Activated naive CD4-positive, alpha-beta T cell treated with anti-CD3 and anti-CD28 coated beads for 36 hours (primary cell): Measurements from ENCODE around the gene FGFR4. TPM values are rescaled to one million over a fixed set of nuclear protein-coding genes. Genes with fewer than 3 reads are reported as not detected.
A peak's percentile ranks its signal among the peaks of the same experiment; 100 is the strongest.

Experiments
- CTCF ChIA-PET: fragments of 350-600 bp; sonication (Branson Sonifier 250); formaldehyde crosslinking; loops from one replicate; lab custom pipeline; 2021; ENCODE audit warnings: antibody characterized with exemption; lab: Charles Lee
- DNase-seq: peaks from one replicate; pipeline ENCODE4 v3.0.0-alpha.2; 2020
- H3K27ac Mint-ChIP-seq: one replicate; pipeline ENCODE4 v1.8.0; 2021; ENCODE audit warnings: mild to moderate bottlenecking, mixed read lengths
- H3K27me3 Mint-ChIP-seq: one replicate; pipeline ENCODE4 v1.8.0; 2021; ENCODE audit warnings: low read depth, mixed read lengths
- H3K36me3 Mint-ChIP-seq: one replicate; pipeline ENCODE4 v1.8.0; 2021; ENCODE audit warnings: low read depth, mixed read lengths
- H3K4me1 Mint-ChIP-seq: one replicate; pipeline ENCODE4 v1.8.0; 2021; ENCODE audit warnings: low read depth, mixed read lengths
- H3K4me3 Mint-ChIP-seq: one replicate; pipeline ENCODE4 v1.8.0; 2021; ENCODE audit warnings: mild to moderate bottlenecking, moderate library complexity, mixed read lengths
- H3K9me3 Mint-ChIP-seq: one replicate; pipeline ENCODE4 v1.8.0; 2021; ENCODE audit warnings: mixed read lengths
- intact Hi-C: fragments of 100-400 bp; cut with micrococcal nuclease; formaldehyde crosslinking; loops from one replicate; pipeline ENCODE4 v1.15.1; 2023
- total RNA-seq, 2 experiments: library from RNA; stranded (reverse); gene quantifications; one replicate each; pipeline ENCODE4 v1.2.3, GENCODE V29; 2021

FGFR4 gene
- total RNA-seq, 2 experiments from 2014 or later = 0.95 to 1.3 TPM

DNA sequence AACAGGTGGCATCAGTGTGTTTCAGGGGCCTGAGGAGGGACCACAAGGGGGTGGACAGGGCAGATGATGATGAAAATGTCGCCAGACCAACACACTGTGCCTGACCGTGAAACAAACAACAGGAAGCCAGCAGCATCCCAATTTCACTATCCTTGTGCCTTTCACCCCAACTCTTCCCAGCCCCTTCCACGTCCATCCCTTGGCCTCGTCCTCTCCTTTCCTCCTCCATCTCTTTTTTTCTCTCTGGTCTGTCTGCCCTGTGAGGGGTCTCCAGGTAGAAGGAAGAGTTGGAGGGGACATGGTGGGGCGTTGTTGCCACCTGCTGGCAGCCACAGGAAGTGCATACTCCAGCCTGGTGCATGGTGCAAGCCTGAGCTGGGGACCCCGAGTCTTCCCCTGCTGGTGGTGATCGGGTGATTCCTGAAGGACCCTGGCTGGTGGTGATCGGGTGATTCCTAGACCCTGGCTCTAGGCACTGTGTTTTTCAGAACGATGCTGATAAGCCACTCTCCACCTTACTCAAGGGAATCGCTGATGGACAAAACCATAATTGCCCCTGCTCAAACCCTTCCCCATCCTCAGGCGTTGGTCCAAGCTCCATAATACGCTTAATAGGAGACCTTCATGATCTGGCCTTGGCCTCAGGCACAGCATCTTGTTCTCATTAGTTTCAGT lies 25.1 kb downstream of the FGFR4 start:
- Mint-ChIP-seq H3K27me3 (no peaks in the 10 kb centered on the region), H3K27ac (no peak overlapping the region), H3K9me3 (no peaks in the 10 kb centered on the region), H3K36me3 (no peaks in the 10 kb centered on the region), H3K4me1 (peaks cover 16% of the 10 kb centered on the region), H3K4me3 (no peak overlapping the region)
- DNase-seq = peak; percentile 76
- intact Hi-C loops = loop anchor here (1.0 to 5.0 kb wide), 3 partner anchors 40 to 454 kb away; partner anchors contain the start of gene UNC5A
- CTCF ChIA-PET = interaction anchor here (0.6 to 6.6 kb wide), 19 partner anchors 10 to 451 kb away, joined by 3 to 85 read pairs (median 8); partner anchors contain the start of gene NSD1

DNA sequence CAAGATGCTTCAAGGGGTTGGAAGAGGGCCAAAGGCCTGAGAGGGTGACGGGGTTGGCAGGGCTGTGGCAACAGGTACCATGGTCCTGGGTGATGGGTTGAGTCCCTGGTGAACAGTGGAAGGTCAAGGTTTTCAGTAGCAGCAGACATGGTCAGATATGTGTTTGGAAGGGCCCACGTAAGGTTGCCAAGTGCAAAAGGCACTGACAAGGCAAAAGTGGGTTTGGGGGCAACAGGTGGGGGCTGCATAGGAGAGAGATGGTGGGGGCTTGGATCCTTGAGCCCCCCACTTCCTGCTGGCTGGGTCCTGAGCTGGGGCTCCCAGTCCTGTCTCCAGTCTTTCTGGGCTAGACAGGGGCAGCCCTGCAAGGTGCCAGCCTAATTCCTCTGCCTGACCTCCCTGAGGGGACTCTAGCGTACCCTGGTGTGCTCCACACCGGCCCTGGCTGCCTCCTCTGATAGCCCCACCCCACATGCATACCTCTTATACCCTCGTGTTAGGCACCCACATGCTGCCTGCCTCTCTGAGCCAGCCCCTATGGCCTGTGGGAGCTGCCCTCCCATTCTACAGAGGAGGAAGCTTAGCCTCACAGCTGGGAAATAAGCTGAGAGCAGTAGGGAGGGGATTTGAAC lies 26.0 kb downstream of the FGFR4 start:
- CTCF ChIA-PET = interaction anchor here (0.7 to 6.6 kb wide), 27 partner anchors 9 to 452 kb away, joined by 3 to 85 read pairs (median 6); partner anchors contain the start of genes FGFR4, NSD1, PRELID1 and RAB24
- no peak for DNase-seq
- no peak overlapping the region for H3K27ac Mint-ChIP-seq
- H3K4me3 Mint-ChIP-seq = no peak overlapping the region
- H3K9me3 Mint-ChIP-seq = no peaks in the 10 kb centered on the region
- intact Hi-C loops = loop anchor here (1.0 to 5.0 kb wide), 3 partner anchors 40 to 454 kb away; partner anchors contain the start of gene UNC5A
- peaks cover 20% of the 10 kb centered on the region for H3K4me1 Mint-ChIP-seq
- H3K36me3 Mint-ChIP-seq = no peaks in the 10 kb centered on the region
- no peaks in the 10 kb centered on the region for H3K27me3 Mint-ChIP-seq

DNA sequence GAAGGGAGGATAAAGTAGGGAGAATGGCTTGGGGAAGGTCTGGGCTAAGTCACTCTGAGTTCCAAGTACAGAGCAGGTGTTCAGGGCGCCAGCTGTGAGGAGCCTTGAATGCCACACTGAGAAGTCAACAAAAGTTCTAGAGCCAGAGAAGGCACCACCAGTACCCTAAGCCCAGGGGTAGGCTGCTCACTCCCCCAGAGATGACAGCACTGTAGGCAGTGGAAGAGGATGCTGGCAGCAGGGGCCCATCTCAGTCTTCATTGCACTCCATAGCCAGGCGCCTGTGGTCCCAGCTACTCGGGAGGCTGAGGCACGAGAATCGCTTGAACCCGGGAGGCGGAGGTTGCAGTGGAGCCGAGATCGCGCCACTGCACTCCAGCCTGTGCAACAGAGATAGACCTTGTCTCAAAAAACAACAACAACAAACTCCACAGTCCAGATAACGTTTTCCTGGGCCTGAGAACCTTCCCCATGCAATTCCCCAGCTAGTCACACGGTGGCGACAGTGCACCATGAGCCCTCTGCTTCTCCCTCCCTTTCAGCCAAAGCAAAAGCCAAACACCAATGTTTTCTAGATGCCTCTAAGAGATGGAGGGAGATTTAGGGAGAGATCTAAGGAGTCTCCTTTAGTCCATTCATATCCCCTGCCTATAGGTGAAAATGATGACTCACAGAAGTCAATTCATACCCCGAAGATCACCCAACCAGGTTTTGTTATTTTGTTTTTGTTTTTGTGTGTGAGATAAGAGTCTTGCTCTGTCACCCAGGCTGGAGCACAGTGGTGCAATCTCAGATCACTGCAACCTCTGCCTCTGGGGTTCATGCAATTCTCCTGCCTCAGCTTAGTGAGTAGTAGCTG lies 27.1 kb downstream of the FGFR4 start:
- intact Hi-C loops = loop anchor here (1.0 to 5.0 kb wide), 6 partner anchors 20 to 388 kb away; partner anchors contain the start of genes NSD1, PRELID1, RAB24 and UNC5A
- Mint-ChIP-seq H3K4me1 (peaks cover 20% of the 10 kb centered on the region), H3K27me3 (no peaks in the 10 kb centered on the region), H3K36me3 (no peaks in the 10 kb centered on the region), H3K4me3 (no peak overlapping the region), H3K9me3 (no peaks in the 10 kb centered on the region), H3K27ac (no peak overlapping the region)
- peak; percentile 89 for DNase-seq
- CTCF ChIA-PET = interaction anchor here (0.5 to 6.6 kb wide), 43 partner anchors 12 to 456 kb away, joined by 3 to 85 read pairs (median 4); partner anchors contain the start of genes FGFR4, NSD1, PRELID1 and RAB24

DNA sequence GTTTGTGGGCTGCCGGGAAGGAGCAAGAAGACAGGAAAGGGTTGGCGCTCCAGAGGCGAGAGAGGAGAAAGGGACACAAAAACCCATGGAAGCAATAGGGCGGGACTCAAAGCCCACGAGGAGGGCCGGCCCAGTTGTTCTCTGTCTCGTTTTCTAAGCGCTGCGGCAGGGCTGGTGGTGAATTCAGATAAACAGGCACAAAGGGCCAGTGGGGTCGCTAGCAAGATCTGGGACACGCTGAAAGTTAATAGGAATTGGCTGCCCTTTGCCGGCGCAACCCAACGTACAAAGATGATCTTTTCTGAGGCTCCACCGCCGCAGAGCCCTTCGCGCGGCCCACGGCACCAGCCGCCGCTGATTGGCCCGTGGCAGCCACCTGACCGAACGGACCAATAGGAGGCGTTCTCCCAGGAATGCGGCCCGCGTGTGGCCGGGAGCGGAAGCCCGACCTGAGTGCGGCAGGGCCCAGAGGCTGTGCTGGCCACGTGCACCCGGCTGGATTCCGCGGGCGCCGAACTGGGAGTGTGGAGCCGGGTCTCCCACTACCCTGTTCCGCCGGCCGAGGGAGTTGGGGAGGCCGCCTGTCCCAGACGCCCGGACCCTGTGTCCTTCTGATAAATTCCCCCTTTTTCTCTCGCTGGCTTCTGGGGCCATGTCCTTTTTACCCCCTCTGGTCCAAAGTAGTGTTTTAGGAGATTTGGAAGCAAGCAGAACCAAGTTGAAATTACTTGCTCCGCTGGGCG lies 30.1 kb downstream of the FGFR4 start:
- intact Hi-C loops = no loop called here
- Mint-ChIP-seq H3K27me3 (no peaks in the 10 kb centered on the region), H3K9me3 (no peaks in the 10 kb centered on the region), H3K36me3 (no peaks in the 10 kb centered on the region), H3K4me1 (peaks cover 19% of the 10 kb centered on the region), H3K4me3 (peak overlapping the region; percentile 63), H3K27ac (peak overlapping the region; percentile 63)
- DNase-seq = peak; percentile 89
- CTCF ChIA-PET = interaction anchor here (0.7 kb wide), 1 partner anchor 68 kb away, joined by 4 read pairs; no protein-coding TSS in a partner anchor

DNA sequence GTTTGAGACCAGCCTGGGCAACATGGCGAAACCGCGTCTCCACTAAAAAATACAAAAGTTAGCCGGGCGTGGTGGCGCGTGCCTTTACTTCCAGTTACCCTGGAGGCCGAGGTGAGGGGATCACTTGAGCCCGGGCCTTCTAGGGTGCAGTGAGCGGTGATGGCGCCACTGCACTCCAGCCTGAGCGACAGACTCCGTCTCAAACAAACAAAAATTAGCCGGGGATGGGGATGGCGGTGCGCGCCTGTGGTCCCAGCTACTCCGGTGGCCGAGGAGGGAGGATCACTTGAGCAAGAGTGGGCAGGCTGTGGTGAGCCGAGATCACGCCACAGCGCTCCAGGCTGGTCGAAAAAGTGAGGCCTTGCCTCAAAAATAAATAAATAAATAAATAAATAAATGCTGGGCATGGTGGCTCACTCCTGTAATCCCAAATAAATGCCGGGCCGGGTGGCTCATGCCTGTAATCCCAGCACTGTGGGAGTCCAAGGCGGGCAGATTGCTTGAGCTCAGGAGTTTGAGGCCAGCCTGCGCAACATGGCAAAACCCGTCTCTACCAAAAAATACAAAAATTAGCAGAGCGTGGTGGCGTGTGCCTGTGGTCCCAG lies 30.8 kb downstream of the FGFR4 start:
- intact Hi-C loops = no loop called here
- H3K9me3 Mint-ChIP-seq = no peaks in the 10 kb centered on the region
- H3K4me3 Mint-ChIP-seq = peak overlapping the region; percentile 57
- no peaks in the 10 kb centered on the region for H3K27me3 Mint-ChIP-seq
- H3K27ac Mint-ChIP-seq = no peak overlapping the region
- H3K4me1 Mint-ChIP-seq = peaks cover 17% of the 10 kb centered on the region
- no peaks in the 10 kb centered on the region for H3K36me3 Mint-ChIP-seq
- CTCF ChIA-PET = interaction anchor here (0.7 kb wide), 1 partner anchor 67 kb away, joined by 4 read pairs; no protein-coding TSS in a partner anchor
- no peak for DNase-seq

DNA sequence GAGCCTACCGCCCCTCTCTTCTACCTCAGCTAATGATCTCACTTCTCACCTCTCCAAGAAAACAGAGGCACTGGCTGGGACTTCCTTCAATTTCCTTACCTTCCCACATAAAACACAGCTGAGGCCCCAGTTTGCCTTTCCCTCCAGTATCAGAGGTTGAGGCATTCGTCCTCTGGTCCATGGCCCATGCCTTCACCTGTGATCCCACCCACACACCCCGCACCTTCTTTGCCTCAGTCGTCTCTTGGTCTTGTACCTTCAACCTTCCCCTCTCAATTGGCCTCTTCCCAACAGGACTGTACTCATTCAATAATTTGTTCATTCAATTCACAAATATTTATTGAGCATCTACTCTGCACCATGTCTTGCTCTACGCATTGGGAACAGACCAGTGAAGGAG lies 35.9 kb downstream of the FGFR4 start:
- no peak for DNase-seq
- no peak overlapping the region for H3K4me3 Mint-ChIP-seq
- no peaks in the 10 kb centered on the region for H3K9me3 Mint-ChIP-seq
- H3K36me3 Mint-ChIP-seq = no peaks in the 10 kb centered on the region
- H3K27ac Mint-ChIP-seq = no peak overlapping the region
- CTCF ChIA-PET = interaction anchor here (1.1 kb wide), 1 partner anchor 10 kb away, joined by 4 read pairs; no protein-coding TSS in a partner anchor
- no peaks in the 10 kb centered on the region for H3K27me3 Mint-ChIP-seq
- intact Hi-C loops = no loop called here
- peaks cover 4% of the 10 kb centered on the region for H3K4me1 Mint-ChIP-seq

DNA sequence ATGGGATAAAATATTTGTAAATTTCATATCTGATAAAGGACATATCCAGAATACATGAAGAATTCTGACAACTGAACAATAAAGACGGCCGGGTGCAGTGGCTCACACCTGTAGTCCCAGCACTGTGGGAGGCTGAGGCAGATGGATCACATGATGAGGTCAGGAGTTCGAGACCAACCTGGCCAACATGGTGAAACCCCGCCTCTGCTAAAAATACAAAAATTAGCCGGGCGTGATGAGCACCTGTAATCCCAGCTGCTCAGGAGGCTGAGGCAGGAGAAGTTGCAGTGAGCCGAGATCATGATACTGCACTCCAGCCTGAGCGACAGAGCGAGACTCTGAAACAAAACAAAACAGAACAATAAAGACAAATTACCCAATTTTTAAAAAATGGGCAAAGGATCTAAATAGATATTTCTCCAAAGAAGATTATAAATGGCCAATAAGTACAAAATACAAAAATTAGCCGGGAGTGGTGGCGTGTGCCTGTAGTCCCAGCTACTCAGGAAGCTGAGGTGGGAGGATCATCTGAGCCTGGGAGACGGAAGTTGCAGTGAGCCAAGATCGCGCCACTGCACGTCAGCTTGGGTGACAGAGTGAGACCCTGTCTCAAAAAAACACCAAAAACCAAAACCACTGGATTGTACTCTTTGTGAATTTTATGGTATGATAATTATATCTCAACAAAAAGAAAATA lies 37.2 kb downstream of the FGFR4 start:
- Mint-ChIP-seq H3K27ac (no peak overlapping the region), H3K4me1 (peaks cover 13% of the 10 kb centered on the region), H3K4me3 (no peak overlapping the region), H3K9me3 (no peaks in the 10 kb centered on the region), H3K27me3 (no peaks in the 10 kb centered on the region), H3K36me3 (no peaks in the 10 kb centered on the region)
- DNase-seq = no peak
- CTCF ChIA-PET = interaction anchor here (0.6 to 4.0 kb wide), 2 partner anchors 11 to 105 kb away, joined by 3 to 26 read pairs; no protein-coding TSS in a partner anchor
- intact Hi-C loops = no loop called here

DNA sequence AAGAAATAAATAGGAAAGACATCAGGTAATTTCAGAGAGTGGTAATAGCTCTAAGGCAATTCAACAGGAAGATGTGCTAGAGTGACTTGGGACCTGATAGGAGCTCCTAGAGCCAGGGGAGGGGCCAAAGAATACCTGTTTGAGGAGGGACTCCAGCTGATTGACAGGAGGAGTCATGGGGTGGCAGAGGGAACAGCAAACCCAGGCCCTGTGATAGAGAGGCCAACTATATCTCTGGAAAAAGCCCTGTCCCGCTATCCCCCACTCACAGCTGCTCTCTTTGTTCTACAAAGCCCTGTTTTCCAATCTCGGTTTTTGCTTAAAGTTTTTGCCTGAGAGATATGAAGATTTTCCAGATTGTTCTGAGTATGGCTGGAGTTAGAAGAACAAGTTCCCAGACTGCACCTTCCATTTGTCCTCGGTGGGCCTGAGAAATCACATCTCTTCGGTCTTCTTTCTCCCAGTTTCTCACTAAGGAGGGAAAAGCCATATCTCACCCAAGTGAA lies 37.8 kb downstream of the FGFR4 start:
- Mint-ChIP-seq H3K4me3 (no peak overlapping the region), H3K27ac (no peak overlapping the region), H3K9me3 (no peaks in the 10 kb centered on the region), H3K4me1 (peaks cover 19% of the 10 kb centered on the region), H3K27me3 (no peaks in the 10 kb centered on the region), H3K36me3 (no peaks in the 10 kb centered on the region)
- intact Hi-C loops = no loop called here
- CTCF ChIA-PET = interaction anchor here (4.0 kb wide), 1 partner anchor 11 kb away, joined by 26 read pairs; no protein-coding TSS in a partner anchor
- DNase-seq = no peak

DNA sequence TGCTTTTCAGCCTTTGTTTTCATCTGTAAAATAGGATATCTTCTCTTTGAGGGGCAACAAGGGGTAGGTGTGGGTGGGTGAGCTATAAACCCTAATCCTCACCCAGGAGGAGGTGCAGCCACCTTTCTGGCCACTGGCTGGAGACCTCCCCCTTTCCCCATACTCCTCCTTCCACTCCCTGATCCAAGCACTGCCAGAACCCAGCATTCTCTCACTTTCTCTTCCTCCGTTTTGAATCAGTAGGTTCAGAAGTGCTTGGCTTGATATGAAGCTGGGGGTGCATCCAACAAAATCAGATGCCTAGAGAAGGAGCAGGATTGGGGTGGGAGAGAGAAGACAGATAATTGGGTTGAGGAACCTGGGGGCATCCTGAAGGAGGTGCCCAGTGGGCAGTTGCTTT lies 40.1 kb downstream of the FGFR4 start:
- Mint-ChIP-seq H3K4me3 (no peak overlapping the region), H3K9me3 (no peaks in the 10 kb centered on the region), H3K36me3 (no peaks in the 10 kb centered on the region), H3K27ac (no peak overlapping the region), H3K4me1 (peaks cover 32% of the 10 kb centered on the region), H3K27me3 (no peaks in the 10 kb centered on the region)
- no peak for DNase-seq
- CTCF ChIA-PET = interaction anchor here (0.7 to 4.0 kb wide), 3 partner anchors 13 to 145 kb away, joined by 3 to 26 read pairs (median 4); no protein-coding TSS in a partner anchor
- intact Hi-C loops = no loop called here

DNA sequence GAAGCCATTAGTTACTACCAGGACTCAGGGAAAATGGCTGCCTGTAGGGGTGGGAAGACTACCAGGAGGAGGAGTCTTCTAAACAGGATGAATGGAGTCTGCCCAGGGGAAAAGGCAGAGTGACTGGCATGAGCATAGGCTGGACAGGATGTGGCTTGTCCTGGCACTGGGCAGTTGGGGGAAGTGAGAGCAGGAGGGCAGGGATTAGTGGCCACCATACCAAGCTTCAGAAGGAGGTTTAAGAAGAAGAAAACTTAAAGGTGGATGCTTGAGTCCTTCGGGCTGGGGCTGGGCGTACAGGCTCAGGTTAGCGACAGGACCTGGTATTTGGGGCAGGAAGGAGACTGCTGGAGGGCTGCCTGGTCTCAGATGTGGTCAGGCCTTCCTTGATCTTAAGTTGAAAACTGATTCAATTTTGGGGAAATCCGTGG lies 41.9 kb downstream of the FGFR4 start:
- intact Hi-C loops = no loop called here
- Mint-ChIP-seq H3K4me3 (no peak overlapping the region), H3K4me1 (peaks cover 32% of the 10 kb centered on the region), H3K36me3 (no peaks in the 10 kb centered on the region), H3K27me3 (no peaks in the 10 kb centered on the region), H3K27ac (peak overlapping the region; percentile 2), H3K9me3 (no peaks in the 10 kb centered on the region)
- CTCF ChIA-PET = interaction anchor here (0.9 to 1.6 kb wide), 4 partner anchors 15 to 181 kb away, joined by 3 to 8 read pairs (median 4); no protein-coding TSS in a partner anchor
- peak; percentile 44 for DNase-seq
